HEK293 (cell line): ENCODE data around the gene RSBN1L.

Source experiments
- CTCF ChIA-PET: fragments of 350-600 bp; formaldehyde crosslinking; extraction: SDS; loops from one replicate; lab custom pipeline; 2021; ENCODE audit warnings: antibody characterized with exemption; lab: Yijun Ruan, JAX
- POLR2A ChIA-PET: fragments of 300-600 bp; formaldehyde crosslinking; extraction: SDS; loops from one replicate; lab custom pipeline; 2020; ENCODE audit warnings: antibody characterized with exemption, inconsistent platforms; lab: Yijun Ruan, JAX
- H3K27ac ChIP-seq: fragments of 200-500 bp; sonication (Bioruptor generic); 2 replicates; pipeline ENCODE4 v1.5.1; 2014; ENCODE audit warnings: low read depth, low read length, control low read depth, inconsistent platforms; ENCODE audit errors: extremely low read depth
- H3K36me3 ChIP-seq, 2 experiments: fragments of 200-500 bp in 1 of 2; sonication (Bioruptor generic) in 1 of 2; 1 replicate in 1 of 2; 2 replicates in 1 of 2; pipeline ENCODE4 v1.5.1; 2014 to 2017; ENCODE audit warnings: inconsistent platforms in 2 of 2, low read length in 2 of 2; ENCODE audit not compliant: control insufficient read depth in 2 of 2, insufficient read depth in 1 of 2
- H3K4me1 ChIP-seq: fragments of 200-500 bp; sonication (Bioruptor generic); 2 replicates; pipeline ENCODE4 v1.5.1; 2014; ENCODE audit warnings: mild to moderate bottlenecking, low read length, inconsistent platforms; ENCODE audit not compliant: control insufficient read depth, insufficient read depth
- H3K4me3 ChIP-seq: 2 replicates; pipeline ENCODE4 v1.5.1; 2011; ENCODE audit warnings: low read depth, mild to moderate bottlenecking, control low read depth, low read length, moderate library complexity
- H3K9me3 ChIP-seq: fragments of 200-500 bp; sonication (Bioruptor generic); 2 replicates; pipeline ENCODE4 v1.5.1; 2014; ENCODE audit warnings: low read depth, low read length, inconsistent platforms; ENCODE audit not compliant: control insufficient read depth, insufficient read depth
- HIC1 ChIP-seq: fragments of 450-650 bp; formaldehyde crosslinking; IDR thresholded peaks from 2 replicates; pipeline ENCODE4 v1.5.1; 2016; ENCODE audit warnings: missing biosample characterization, missing genetic modification characterization
- KLF16 ChIP-seq: fragments of 450-650 bp; formaldehyde crosslinking; IDR thresholded peaks from 2 replicates; pipeline ENCODE4 v1.5.1; 2017; ENCODE audit warnings: missing biosample characterization, missing genetic modification characterization
- KLF17 ChIP-seq: fragments of 450-650 bp; formaldehyde crosslinking; IDR thresholded peaks from 2 replicates; pipeline ENCODE4 v1.5.1; 2016; ENCODE audit warnings: missing biosample characterization, missing genetic modification characterization
- KLF7 ChIP-seq: fragments of 450-650 bp; formaldehyde crosslinking; IDR thresholded peaks from 2 replicates; pipeline ENCODE4 v1.5.1; 2016; ENCODE audit warnings: missing biosample characterization, missing genetic modification characterization, borderline replicate concordance
- KLF9 ChIP-seq: fragments of 450-650 bp; formaldehyde crosslinking; IDR thresholded peaks from 2 replicates; pipeline ENCODE4 v1.5.1; 2016; ENCODE audit warnings: missing biosample characterization, missing genetic modification characterization, low read depth
- REPIN1 ChIP-seq: fragments of 450-650 bp; formaldehyde crosslinking; IDR thresholded peaks from 2 replicates; pipeline ENCODE4 v1.5.1; 2017; ENCODE audit warnings: missing biosample characterization, missing genetic modification characterization, low read depth
- SALL2 ChIP-seq: fragments of 450-650 bp; formaldehyde crosslinking; IDR thresholded peaks from 2 replicates; pipeline ENCODE4 v1.5.0; 2017; ENCODE audit warnings: missing biosample characterization, mild to moderate bottlenecking, missing genetic modification characterization, borderline replicate concordance
- TSHZ1 ChIP-seq: fragments of 450-650 bp; formaldehyde crosslinking; IDR thresholded peaks from 2 replicates; pipeline ENCODE4 v1.5.1; 2016; ENCODE audit warnings: missing biosample characterization, missing genetic modification characterization, borderline replicate concordance
- YY1 ChIP-seq: fragments of 450-650 bp; formaldehyde crosslinking; IDR thresholded peaks from 2 replicates; pipeline ENCODE4 v1.5.1; 2018; ENCODE audit warnings: missing biosample characterization, missing genetic modification characterization
- ZBTB44 ChIP-seq: fragments of 450-650 bp; IDR thresholded peaks from 2 replicates; pipeline ENCODE4 v1.5.1; 2018; ENCODE audit warnings: missing biosample characterization, mild to moderate bottlenecking, missing genetic modification characterization
- ZBTB8A ChIP-seq: fragments of 450-650 bp; formaldehyde crosslinking; IDR thresholded peaks from 2 replicates; pipeline ENCODE4 v1.5.1; 2016; ENCODE audit warnings: missing biosample characterization, missing genetic modification characterization
- ZFP3 ChIP-seq: fragments of 450-650 bp; formaldehyde crosslinking; IDR thresholded peaks from 2 replicates; pipeline ENCODE4 v1.5.1; 2016; ENCODE audit warnings: low read depth, missing biosample characterization, missing genetic modification characterization
- ZFP69B ChIP-seq: fragments of 450-650 bp; formaldehyde crosslinking; IDR thresholded peaks from 2 replicates; pipeline ENCODE4 v1.5.1; 2016; ENCODE audit warnings: missing biosample characterization, missing genetic modification characterization
- ZNF140 ChIP-seq: fragments of 450-650 bp; formaldehyde crosslinking; IDR thresholded peaks from 2 replicates; pipeline ENCODE4 v1.5.1; 2016; ENCODE audit warnings: missing biosample characterization, missing genetic modification characterization
- ZNF19 ChIP-seq: fragments of 450-650 bp; formaldehyde crosslinking; IDR thresholded peaks from 2 replicates; pipeline ENCODE4; 2016; ENCODE audit warnings: missing biosample characterization, missing genetic modification characterization, low read depth
- ZNF280D ChIP-seq: fragments of 450-650 bp; formaldehyde crosslinking; IDR thresholded peaks from 2 replicates; pipeline ENCODE4 v1.5.1; 2016; ENCODE audit warnings: missing biosample characterization, missing genetic modification characterization
- ZNF449 ChIP-seq: fragments of 450-650 bp; formaldehyde crosslinking; IDR thresholded peaks from 2 replicates; pipeline ENCODE4 v1.5.1; 2017; ENCODE audit warnings: missing biosample characterization, mild to moderate bottlenecking, missing genetic modification characterization, moderate library complexity
- ZNF660 ChIP-seq: fragments of 450-650 bp; IDR thresholded peaks from 2 replicates; pipeline ENCODE4 v1.5.1; 2018; ENCODE audit warnings: missing biosample characterization, mild to moderate bottlenecking, missing genetic modification characterization
- ZNF707 ChIP-seq: fragments of 450-650 bp; formaldehyde crosslinking; IDR thresholded peaks from 2 replicates; pipeline ENCODE4 v1.5.1; 2016; ENCODE audit warnings: missing biosample characterization, missing genetic modification characterization
- ZSCAN16 ChIP-seq: fragments of 450-650 bp; formaldehyde crosslinking; IDR thresholded peaks from 2 replicates; pipeline ENCODE4 v1.5.1; 2016; ENCODE audit warnings: missing biosample characterization, missing genetic modification characterization

Gene RSBN1L

GRCh38 chr7:77665161-77665560 lies 31.1 kb upstream of the RSBN1L start:
- no peak overlapping the region for H3K27ac ChIP-seq
- POLR2A ChIA-PET = no interaction called here
- TF ChIP-seq REPIN1 (tag by site-specific recombination) (no peak), SALL2 (tag by site-specific recombination) (no peak), ZSCAN16 (tag by site-specific recombination) (no peak), KLF16 (tag by site-specific recombination) (no peak), ZBTB44 (tag by site-specific recombination) (no peak), HIC1 (tag by site-specific recombination) (no peak), ZNF660 (tag by site-specific recombination) (no peak), YY1 (tag by site-specific recombination) (no peak), ZNF280D (tag by site-specific recombination) (no peak), KLF7 (tag by site-specific recombination) (no peak), ZFP3 (tag by site-specific recombination) (no peak), KLF9 (tag by site-specific recombination) (no peak), KLF17 (tag by site-specific recombination) (no peak), TSHZ1 (no peak), ZFP69B (no peak), ZNF449 (no peak), ZBTB8A (tag by site-specific recombination) (no peak), ZNF707 (tag by site-specific recombination) (no peak), ZNF140 (tag by site-specific recombination) (no peak), ZNF19 (tag by site-specific recombination) (no peak)
- TF ChIP-seq, all 188 proteins: peak for 0
- H3K9me3 ChIP-seq = no peaks in the 10 kb centered on the region
- H3K4me1 ChIP-seq = peaks cover 3% of the 10 kb centered on the region; the same call in 1 of the 2 replicates
- CTCF ChIA-PET = interaction anchor here (0.9 to 1.7 kb wide), 2 partner anchors 13 to 95 kb away, joined by 3 to 6 read pairs; no protein-coding TSS in a partner anchor
- H3K36me3 ChIP-seq = no peaks in the 10 kb centered on the region; a peak in 1 of 3 replicates
- no peak overlapping the region for H3K4me3 ChIP-seq
